ENCODE data around the gene C7orf57.
A peak's percentile ranks its signal among the peaks of the same experiment; 100 is the strongest.

C7orf57 gene

DNA sequence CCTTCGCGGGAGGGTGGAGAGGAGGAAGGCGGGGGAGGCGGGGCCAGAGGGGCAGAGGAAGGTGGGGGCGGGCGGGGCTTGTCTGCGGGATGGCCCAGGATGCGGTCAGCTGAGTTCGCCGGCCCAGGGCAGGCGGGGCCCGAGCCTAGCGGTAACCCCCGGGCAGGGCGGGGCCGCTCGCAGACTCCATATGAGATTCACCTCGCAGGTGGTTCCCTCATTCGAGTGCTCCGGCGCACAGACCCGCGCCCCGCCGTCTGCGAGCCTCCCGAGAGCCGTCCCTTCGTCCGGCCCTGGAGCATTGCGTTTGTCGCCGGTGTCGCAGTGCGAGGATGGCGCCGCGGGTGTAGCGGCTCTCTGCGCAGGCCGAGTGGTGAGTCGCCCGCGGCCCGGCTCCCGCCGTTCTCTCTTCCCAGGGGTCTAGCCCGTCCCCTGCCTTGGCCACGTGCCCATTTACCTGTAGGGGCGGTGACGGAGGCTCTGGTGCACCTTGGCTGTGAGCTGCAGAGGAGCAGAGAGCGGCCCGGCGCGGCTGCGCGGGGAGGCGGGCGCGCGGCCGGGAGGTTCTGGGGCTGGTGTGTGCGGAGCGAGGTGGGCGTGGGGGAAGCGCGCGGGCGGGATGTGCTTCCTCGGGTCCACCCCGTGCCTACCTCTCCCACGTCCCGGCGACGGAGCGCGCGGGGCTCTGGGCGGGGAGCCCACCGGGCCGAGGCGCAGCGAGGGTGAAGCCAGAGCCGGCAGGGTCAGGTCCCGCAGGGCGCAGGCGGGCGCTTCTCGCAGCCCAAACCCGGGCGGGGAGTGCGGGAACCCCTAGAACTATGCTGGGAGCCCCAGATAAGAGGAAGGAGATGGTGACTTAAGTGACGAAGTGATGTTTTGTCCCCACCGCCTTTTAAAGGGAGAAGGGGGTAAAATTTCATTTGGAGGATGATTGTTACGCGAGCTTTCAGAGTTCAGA, 54.0 kb downstream of the C7orf57 start, which contains the start of gene UPP1:
TSS of gene UPP1 (plus strand) at position 220 of the 958 bp plus-strand sequence. CDS start 5,519 bp downstream, outside the sequence.
- no peaks in the 10 kb centered on the region for H4K20me1 ChIP-seq (ENCODE audit: insufficient read depth, low read length)
- no peaks in the 10 kb centered on the region for H3K27me3 ChIP-seq (replicated peaks; ENCODE audit: insufficient read depth, low read length)
- H3K4me1 ChIP-seq (ENCODE audit: low read length), result peaks cover 36% of the 10 kb centered on the region
- peaks cover 36% of the 10 kb centered on the region for H3F3A ChIP-seq (ENCODE audit: insufficient read depth, low read length)
- peak within 1 kb of the TSS; percentile 89 for H2AFZ ChIP-seq (ENCODE audit: low read length)
- TF ChIP-seq, protein P1, sequence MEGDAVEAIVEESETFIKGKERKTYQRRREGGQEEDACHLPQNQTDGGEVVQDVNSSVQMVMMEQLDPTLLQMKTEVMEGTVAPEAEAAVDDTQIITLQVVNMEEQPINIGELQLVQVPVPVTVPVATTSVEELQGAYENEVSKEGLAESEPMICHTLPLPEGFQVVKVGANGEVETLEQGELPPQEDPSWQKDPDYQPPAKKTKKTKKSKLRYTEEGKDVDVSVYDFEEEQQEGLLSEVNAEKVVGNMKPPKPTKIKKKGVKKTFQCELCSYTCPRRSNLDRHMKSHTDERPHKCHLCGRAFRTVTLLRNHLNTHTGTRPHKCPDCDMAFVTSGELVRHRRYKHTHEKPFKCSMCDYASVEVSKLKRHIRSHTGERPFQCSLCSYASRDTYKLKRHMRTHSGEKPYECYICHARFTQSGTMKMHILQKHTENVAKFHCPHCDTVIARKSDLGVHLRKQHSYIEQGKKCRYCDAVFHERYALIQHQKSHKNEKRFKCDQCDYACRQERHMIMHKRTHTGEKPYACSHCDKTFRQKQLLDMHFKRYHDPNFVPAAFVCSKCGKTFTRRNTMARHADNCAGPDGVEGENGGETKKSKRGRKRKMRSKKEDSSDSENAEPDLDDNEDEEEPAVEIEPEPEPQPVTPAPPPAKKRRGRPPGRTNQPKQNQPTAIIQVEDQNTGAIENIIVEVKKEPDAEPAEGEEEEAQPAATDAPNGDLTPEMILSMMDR (IDR thresholded peaks at IDR 0.05; ENCODE audit: low read length), result no peak
- TF ChIP-seq EZH2phosphoT487 (IDR thresholded peaks at IDR 0.05; ENCODE audit: low read length), result no peak
- TF ChIP-seq EZH2 (optimal IDR thresholded peaks at IDR 0.05; ENCODE audit: low read depth, low read length), result no peak
- H3K9me3 ChIP-seq (replicated peaks; ENCODE audit: insufficient read depth, low read length), result no peaks in the 10 kb centered on the region
- H3K9ac ChIP-seq (ENCODE audit: low read length), result peak within 1 kb of the TSS; percentile 88
- no peaks in the 10 kb centered on the region for H3K36me3 ChIP-seq (replicated peaks; ENCODE audit: insufficient read depth, low read length)
- no peaks in the 10 kb centered on the region for H3K9me2 ChIP-seq (replicated peaks; ENCODE audit: insufficient read depth, low read length)
- DNase-seq, result peak; percentile 98
- peaks cover 10% of the 10 kb centered on the region for H3K79me2 ChIP-seq (ENCODE audit: low read length)
- H3K4me2 ChIP-seq (ENCODE audit: low read depth, low read length), result peak within 1 kb of the TSS; percentile 93
- peak within 1 kb of the TSS; percentile 89 for H3K4me3 ChIP-seq (ENCODE audit: low read length)
- H3K27ac ChIP-seq (ENCODE audit: low read length), result peak within 1 kb of the TSS; percentile 99

DNA sequence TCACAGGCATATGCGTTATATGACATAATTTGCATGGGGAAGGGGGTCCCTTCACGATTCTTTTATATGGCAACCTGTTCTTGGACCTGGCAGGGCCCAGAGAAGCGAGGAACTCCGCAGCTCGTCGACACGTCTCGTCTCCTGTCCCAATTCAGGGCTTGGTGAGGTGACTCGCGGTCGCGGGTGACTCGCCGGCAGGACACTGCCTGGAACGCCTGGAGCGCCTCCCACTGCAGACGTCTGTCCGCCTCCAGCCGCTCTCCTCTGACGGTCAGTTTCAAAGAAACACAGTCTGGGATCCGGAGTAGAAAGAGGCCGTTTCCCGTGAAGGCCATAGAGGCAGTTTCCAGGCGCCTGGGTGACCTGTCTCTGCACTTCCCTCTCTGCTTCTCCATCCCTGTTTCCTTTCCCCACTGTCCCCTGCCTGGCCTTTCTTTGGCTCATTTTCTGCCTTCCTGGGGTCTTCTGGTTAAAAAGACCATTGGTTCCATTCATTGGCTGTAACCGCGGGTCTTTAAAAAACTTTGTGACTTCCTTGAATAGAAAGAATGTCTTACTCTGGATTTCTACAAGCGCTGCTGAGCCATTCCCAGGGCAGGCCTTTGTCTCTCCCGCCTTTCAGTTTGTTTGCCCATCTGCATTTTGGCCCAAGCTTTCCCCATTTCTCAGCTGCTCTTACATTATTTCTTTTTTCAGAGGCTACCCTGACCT, 54.9 kb downstream of the C7orf57 start:
- DNase-seq, result no peak
- Histone ChIP-seq H3K36me3 (replicated peaks; ENCODE audit: insufficient read depth, low read length) (no peaks in the 10 kb centered on the region), H3K27ac (ENCODE audit: low read length) (no peak overlapping the region)

More for the DNA sequence above, 54.9 kb downstream of the C7orf57 start:
- Histone ChIP-seq H3K27me3 (replicated peaks; ENCODE audit: insufficient read depth, low read length) (no peaks in the 10 kb centered on the region), H3K4me3 (ENCODE audit: low read length) (peak overlapping the region; percentile 89), H2AFZ (ENCODE audit: low read length) (no peak overlapping the region; the same call in 1 of the 2 replicates), H3K9ac (ENCODE audit: low read length) (peak overlapping the region; percentile 79; the same call in 1 of the 2 replicates), H3K4me2 (ENCODE audit: low read depth, low read length) (peak overlapping the region; percentile 93), H3K9me2 (replicated peaks; ENCODE audit: insufficient read depth, low read length) (no peaks in the 10 kb centered on the region), H3F3A (ENCODE audit: insufficient read depth, low read length) (peaks cover 36% of the 10 kb centered on the region), H4K20me1 (ENCODE audit: insufficient read depth, low read length) (no peaks in the 10 kb centered on the region), H3K9me3 (replicated peaks; ENCODE audit: insufficient read depth, low read length) (no peaks in the 10 kb centered on the region), H3K79me2 (ENCODE audit: low read length) (peaks cover 10% of the 10 kb centered on the region), H3K4me1 (ENCODE audit: low read length) (peaks cover 29% of the 10 kb centered on the region)
- TF ChIP-seq EZH2phosphoT487 (IDR thresholded peaks at IDR 0.05; ENCODE audit: low read length), result no peak
- no peak for TF ChIP-seq EZH2 (optimal IDR thresholded peaks at IDR 0.05; ENCODE audit: low read depth, low read length)
- TF ChIP-seq, protein P1 (IDR thresholded peaks at IDR 0.05; ENCODE audit: low read length), result no peak
